Right renal pelvis (tissue), 4 donors: ENCODE data around the gene NEBL. TPM values are rescaled to one million over a fixed set of nuclear protein-coding genes. Genes with fewer than 3 reads are reported as not detected.

ENCODE experiments used
- DNase-seq, 4 donors: peaks; one replicate each; pipeline ENCODE4 v3.0.0-alpha.2; 2013; ENCODE audit warnings: low read depth in 4 of 4, low spot score in 3 of 4, missing footprints in 1 of 4
- polyA plus RNA-seq, 4 donors: library from polyadenylated mRNA; unstranded; fragments of 120-200 nt; gene quantifications; one replicate each; pipeline ENCODE4 v1.2.1, GENCODE V29; 2013; ENCODE audit not compliant: insufficient read length in 4 of 4

NEBL gene
- polyA plus RNA-seq, 4 donors, result 85.2 to 105 (median 90.0) TPM

- no peak for DNase-seq
These were observed 25.1 kb downstream of the NEBL start for GRCh38 chr10:20871970-20872369.

- DNase-seq, result no peak
These were observed 26.3 kb downstream of the NEBL start for GRCh38 chr10:20870834-20871233.

DNA sequence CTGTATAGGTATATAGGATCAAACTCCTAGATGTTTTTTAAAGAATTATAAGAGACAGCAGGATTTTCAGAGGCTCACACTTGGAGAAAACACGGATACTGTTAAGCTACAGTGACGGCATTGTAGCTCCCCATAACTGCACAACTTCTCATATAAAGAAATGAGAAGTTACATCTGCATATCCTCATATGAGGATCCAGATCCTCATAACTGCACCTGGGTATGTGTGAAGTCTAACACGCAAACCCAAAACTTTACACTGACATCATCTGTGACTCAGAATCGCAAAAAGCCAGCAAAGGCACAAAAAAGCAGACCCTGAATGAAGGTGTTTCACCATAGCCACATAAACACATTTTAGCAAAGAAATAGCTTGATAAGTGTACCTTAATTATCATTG is 34.1 kb downstream of the NEBL start:
- no peak for DNase-seq

- peak; percentile 11 to 23 (median 21) for DNase-seq
These were observed 38.6 kb downstream of the NEBL start for GRCh38 chr10:20858292-20859124.

- no peak for DNase-seq
These were observed 40.6 kb downstream of the NEBL start for GRCh38 chr10:20856484-20856883.

DNA sequence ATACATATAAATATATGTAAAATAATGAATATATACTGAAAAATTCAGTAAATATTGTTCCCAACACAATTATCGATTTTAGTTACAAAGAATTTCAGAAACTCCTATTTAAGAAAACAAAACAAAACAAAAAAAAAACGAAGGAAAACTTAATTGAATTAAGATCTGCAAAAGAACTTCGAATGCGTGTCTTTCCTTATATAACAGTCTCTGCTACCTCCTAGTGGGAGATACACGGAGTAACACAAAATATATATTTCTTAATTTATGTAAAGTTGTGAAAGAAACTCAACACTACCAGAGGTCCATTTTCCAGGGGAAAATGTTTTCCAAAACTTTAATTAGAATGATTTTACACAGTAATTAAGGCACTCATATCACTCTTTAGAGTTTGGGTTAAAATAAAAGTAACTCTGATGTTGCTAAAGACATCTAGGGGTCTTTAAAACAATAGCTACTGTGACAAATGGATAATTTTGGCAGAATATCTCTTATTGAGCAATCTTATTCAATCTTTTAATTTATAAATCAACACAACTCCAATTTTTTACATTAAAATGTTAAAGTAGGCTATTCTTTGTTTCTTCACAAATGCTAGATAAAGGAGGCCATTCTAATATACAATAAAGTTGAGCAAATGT is 41.6 kb downstream of the NEBL start:
- DNase-seq, result peak in 3 of 4 donors; percentile 5 to 12 (median 11)

- no peak for DNase-seq
These were observed 43.8 kb downstream of the NEBL start for GRCh38 chr10:20853276-20853675.

DNA sequence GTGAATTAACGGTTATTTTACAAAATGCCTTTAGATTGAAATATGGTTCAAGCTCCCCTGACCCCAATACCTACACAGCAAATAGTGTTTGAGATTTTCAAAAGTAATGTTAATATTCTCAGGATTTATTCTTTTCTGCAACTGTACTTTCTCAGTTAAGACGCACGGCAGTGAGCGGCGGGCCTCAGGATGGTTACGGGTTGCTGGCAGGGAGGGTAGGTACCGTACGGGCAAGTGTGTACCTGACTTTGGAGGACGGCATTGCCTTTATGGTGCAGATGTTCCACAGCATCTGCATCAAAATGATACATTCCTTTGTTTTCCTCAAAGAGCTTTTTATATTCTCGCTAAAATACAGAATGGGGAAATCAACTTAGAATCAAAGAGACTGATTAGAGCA is 44.8 kb downstream of the NEBL start:
- DNase-seq, result no peak

- DNase-seq, result no peak
These were observed 49.6 kb downstream of the NEBL start for GRCh38 chr10:20847512-20847911.

GRCh38 chr10:20846263-20846662 is 50.8 kb downstream of the NEBL start:
- no peak for DNase-seq

DNA sequence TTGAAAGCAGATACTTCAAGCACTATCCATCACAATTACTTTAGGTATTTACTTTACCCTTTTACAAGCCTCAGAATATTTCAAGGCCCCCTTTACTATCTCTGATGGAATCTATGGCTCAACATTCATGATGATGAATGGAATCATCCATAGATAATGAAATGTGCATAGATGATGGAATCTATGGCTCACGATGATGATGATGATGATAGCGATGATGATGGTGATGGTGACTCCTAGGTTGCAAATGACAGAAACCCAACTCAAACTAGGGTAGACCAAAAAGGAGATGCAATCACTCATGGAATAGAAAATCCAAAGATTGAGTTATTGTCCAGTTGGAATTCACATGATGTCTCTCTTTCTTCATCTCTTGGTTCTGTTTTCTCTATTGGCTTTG is 55.7 kb downstream of the NEBL start:
- DNase-seq, result no peak

GRCh38 chr10:20839910-20840309 is 57.2 kb downstream of the NEBL start:
- no peak for DNase-seq

DNA sequence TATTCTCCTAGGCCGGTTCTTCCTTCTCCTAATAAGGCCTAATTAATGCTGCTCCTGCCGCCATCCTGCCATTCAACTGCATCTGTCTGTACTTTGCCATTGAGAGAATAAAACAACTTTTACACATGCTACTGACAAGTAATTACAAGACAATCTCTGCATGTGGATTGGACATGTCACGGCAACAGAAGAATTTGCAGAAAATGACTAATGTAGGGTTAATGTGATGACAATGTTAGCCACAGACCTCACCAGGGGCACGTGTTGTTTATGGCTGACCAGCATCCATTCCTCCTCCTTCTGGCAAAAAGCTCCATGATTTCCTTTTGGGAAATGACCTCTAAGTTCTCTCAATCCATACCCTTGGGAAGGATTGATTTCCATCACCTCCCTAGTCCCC is 58.0 kb downstream of the NEBL start:
- no peak for DNase-seq

GRCh38 chr10:20836401-20836800 is 60.7 kb downstream of the NEBL start:
- DNase-seq, result no peak

- no peak for DNase-seq
These were observed 61.8 kb downstream of the NEBL start for GRCh38 chr10:20835335-20835734.

DNA sequence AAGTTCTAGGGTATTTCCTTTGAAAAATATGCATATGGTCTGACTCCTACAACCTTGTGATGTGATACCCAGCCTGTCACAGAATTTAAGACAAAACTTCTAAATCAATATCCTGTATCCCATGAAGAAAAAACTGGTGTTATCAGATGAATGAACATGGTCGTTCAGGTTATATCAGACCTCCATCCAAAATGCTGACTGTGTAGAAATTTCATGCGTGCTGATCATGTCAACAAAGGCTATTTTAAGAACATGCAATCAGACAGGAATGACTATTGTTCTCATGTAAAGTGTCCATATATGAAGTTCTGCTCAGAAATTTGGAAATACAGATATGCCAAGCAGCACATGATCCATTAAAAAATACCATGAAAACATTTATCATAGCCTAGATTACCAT is 62.3 kb downstream of the NEBL start:
- no peak for DNase-seq

DNA sequence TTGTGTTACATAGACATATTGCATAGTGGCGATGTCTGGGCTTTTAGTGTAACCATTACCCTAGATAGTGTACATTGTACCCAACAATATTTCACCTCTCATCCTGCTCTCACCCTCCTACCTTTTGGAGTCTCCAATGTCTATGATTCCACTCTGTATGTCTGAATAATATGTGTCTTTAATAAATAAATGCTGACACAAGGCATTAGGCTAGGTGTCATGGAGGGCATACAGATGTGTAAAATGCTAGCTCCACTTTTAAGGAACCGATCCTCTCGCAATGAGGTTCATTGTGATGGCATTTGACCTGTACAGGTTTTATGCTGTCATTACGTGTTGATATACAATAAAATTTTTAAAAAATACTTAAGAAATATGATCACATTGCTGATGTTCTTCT is 74.3 kb downstream of the NEBL start:
- DNase-seq, result no peak

DNA sequence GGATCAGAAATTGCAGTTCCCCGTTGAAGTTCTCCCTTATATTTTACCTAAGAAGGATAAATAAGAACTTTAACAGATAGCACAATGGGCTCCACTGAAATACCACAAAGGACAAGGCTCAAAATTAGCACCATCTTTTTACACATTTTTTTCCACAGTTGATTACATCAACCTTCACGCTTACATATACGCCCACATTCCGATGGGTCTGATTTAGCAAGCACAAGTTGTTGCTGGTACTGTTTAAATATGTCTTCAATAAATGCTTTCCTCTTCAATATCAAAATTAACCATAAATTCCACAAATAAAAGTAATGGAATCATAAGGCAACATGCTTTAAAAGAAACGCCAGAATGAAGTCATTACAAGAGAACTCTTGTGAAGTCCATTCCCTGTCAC is 79.5 kb downstream of the NEBL start:
- no peak for DNase-seq

- no peak for DNase-seq
These were observed 80.0 kb downstream of the NEBL start for GRCh38 chr10:20817116-20817515.

- DNase-seq, result no peak
These were observed 83.0 kb downstream of the NEBL start for GRCh38 chr10:20814116-20814515.

DNA sequence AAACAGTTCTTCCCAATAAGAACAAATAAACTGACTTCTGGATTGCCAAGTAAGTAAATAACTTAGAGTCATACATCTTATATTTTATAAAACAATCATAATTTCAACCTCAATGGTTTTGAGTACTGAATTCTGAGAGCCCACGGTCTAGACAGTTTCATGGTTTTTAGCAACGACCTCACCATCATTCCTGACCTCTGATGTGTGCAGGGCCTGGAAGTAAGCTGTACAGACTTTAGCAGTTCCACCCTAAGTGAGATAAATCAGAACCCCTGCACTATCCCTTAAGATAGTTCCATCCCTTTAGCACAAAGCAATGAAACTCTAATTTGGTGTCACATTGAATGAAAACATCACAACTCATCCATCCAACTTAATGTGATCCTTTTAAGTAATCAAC is 86.0 kb downstream of the NEBL start:
- DNase-seq, result peak in 1 of 4 donors; percentile 1

- no peak for DNase-seq
These were observed 87.5 kb downstream of the NEBL start for GRCh38 chr10:20809631-20810030.
